GM10266 (cell line): Measurements from ENCODE around the gene LRRC7.

Source experiments
- DNase-seq: peaks from one replicate; pipeline ENCODE4 v3.0.0; 2012; ENCODE audit errors: extremely low spot score
- TF ChIP-seq, protein P1 (sequence below): IDR thresholded peaks from 2 replicates; pipeline ENCODE4 v1.5.1; 2012; ENCODE audit warnings: mild to moderate bottlenecking, low read depth; ENCODE audit not compliant: control insufficient read depth, insufficient read depth; ENCODE audit errors: missing control alignments

The LRRC7 gene

DNA sequence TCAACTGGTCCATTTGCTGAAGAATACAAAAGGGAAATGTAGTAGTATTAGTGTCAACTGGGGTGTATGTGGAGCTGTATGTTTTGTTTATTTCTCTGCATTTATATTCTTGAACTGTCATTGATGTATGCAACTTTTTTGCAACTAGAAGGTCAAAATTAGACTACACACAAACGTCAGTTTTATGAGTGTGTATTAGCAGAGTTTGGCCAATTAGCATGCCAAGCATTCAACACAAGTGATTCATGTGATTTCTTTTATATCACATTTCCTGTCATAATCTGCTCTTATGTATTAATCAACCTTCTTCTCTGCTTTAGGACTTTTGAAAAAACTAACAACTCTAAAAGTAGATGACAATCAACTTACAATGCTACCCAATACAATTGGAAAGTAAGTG is 426.5 kb downstream of the LRRC7 start:
- no peak for DNase-seq

DNA sequence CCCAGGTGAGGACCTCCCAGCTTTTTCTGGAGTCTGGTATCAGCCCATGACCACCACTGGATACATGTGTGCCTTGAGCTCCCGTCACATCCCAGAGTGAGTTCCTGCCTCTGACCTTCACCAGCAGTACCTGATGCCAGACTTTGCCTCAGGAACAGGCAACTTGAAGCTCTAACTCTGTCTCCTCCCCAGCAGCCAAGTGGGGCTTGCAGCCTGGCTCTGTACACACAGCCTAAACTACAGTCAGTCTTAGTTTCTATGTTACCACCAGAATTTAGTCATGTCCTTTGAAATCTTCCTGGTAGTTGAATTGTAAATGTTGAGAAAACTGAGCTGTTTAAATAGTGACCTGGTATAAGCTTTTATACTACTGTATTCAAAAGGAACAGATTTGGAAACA is 431.1 kb downstream of the LRRC7 start:
- DNase-seq: no peak
- TF ChIP-seq, protein P1, sequence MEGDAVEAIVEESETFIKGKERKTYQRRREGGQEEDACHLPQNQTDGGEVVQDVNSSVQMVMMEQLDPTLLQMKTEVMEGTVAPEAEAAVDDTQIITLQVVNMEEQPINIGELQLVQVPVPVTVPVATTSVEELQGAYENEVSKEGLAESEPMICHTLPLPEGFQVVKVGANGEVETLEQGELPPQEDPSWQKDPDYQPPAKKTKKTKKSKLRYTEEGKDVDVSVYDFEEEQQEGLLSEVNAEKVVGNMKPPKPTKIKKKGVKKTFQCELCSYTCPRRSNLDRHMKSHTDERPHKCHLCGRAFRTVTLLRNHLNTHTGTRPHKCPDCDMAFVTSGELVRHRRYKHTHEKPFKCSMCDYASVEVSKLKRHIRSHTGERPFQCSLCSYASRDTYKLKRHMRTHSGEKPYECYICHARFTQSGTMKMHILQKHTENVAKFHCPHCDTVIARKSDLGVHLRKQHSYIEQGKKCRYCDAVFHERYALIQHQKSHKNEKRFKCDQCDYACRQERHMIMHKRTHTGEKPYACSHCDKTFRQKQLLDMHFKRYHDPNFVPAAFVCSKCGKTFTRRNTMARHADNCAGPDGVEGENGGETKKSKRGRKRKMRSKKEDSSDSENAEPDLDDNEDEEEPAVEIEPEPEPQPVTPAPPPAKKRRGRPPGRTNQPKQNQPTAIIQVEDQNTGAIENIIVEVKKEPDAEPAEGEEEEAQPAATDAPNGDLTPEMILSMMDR: no peak

More for the DNA sequence above, 426.5 kb downstream of the LRRC7 start:
- TF ChIP-seq, protein P1: no peak

DNA sequence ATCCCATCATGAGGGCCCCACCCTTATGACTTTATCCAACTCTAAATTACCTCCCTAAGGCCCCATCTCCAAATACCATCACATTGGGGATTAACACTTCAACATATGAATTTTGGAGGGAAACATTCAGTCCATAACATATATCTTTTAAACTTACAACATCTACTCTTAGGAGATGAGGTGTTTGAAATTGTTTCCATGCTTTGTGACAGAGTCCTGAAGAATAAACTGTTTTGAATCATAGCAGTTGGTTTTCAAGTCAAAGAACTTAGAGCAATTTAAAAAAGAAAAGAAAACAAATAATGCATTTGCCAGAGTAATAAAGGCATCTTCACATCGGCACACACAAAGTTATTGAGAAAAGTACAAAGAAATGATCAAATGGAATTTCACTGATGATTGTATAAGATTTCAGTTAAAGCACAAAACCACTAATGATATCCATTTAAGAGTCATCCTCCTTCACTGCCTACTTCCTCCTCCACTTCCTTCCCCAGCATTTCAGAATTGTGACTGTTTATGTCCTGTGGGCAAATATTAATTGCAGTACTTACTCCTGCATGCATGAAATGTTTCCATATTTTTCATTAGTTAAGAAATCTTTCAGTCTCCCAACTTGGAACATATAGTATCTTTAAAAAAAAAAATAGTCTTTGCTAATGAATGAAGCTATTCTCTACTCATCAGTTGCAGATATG is 435.6 kb downstream of the LRRC7 start:
- DNase-seq: no peak
- TF ChIP-seq, protein P1: no peak

DNA sequence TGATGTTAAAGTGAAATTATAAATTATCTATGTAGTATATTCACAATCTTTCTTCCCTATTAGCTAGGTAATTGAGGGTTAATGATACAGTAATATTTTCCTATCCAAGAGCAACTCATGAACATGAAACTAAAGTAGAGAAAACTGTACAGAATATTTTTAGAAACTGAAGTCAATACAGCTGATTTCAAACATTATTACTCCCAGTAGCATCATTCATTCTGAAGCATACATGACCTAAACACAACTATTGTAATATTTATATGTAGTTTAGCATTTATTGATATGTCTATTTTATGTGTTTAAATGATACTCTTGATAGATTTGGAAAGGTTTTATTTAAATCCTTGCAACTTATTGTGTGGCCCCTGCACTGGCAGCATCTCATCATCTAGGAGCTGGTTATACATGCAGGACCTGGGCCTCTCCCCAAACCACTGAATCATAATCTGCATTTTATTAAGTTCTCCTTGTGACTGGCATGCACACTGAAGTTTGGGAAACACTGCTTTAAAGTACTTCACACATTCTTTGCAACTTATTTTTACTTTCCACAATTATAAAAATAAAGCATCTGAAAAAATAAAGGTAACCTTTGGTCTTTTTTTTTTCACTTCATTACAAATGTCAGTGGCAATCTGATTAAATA is 437.8 kb downstream of the LRRC7 start:
- no peak for DNase-seq
- TF ChIP-seq, protein P1: no peak

DNA sequence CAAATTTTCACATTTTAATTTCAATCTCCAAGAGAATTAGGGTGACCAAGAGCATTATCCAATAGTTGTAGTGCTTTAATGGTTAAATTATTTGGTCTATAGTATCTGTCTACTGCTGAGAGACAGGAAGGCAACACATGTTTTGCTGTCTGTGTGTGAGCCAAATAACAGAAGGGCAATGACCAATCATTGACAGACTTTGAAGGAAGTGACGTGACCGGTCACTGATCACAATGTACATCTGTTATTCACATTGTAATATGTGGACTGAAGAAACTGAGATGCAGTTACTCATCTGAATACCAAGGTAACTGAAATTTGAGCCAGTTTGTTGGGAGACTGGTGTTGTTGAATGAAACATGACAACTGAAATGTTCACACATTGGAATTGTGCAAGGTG is 440.9 kb downstream of the LRRC7 start:
- TF ChIP-seq, protein P1: no peak
- no peak for DNase-seq

DNA sequence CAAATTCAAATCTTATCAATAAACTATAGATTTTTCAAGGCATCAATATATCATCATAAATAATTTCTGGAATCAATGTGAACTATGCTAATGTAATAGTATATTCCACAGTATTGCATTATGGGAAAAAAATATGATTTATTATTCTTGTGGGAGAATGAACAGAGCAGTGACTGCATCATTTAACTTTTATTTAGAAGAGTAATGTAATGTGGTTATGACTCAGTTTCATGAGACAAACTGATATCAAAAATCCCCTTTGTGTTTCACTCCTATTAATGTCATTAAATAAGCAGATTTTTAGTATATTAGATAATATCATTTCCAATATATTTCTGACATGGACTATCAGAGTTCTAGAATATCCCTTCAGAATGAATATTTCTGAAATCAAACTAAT is 450.0 kb downstream of the LRRC7 start:
- DNase-seq: no peak
- TF ChIP-seq, protein P1: no peak

DNA sequence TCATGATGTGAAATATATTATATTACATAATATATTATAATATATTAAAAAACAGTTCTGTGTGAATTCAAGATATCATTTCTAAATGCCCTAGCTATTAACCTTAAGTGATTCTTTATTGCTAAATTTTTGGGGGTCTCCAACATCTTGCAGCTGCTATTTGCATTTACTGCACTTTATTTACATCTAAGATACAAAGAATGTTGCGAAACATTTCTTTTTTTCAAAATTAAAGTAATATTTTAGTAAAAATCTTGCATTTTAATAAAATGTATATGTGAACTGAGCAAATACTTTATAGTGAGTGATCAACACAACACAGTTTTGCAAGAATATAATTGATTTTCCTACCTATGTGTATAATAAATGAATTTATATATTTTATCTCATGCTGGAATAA is 456.6 kb downstream of the LRRC7 start:
- DNase-seq: no peak
- TF ChIP-seq, protein P1: no peak
